ENCODE results near the gene RAP1GAP.

RAP1GAP gene

GRCh38 chr1:21661886-21662285 is 7.3 kb downstream of the RAP1GAP start:
- no peak for DNase-seq

DNA sequence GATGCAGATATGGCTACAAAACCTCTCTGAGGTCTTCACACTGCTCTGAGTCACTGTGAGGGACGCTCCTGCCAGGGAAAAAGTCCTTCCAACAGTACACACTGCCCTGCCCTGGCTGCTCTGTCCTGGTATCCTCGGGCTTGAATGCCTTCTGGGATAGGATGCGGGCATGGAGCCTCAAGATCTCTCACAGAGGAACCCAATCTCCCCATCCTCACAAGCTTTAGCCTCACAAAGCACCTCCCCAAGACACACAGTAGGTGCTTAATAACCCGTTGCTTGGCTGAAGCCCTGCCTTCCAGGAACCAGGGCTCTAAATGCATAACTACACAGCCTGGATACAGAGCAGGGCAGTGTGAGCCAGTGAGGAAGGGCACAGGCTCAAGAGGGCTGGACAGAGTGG is 9.2 kb downstream of the RAP1GAP start:
- no peak for DNase-seq

DNA sequence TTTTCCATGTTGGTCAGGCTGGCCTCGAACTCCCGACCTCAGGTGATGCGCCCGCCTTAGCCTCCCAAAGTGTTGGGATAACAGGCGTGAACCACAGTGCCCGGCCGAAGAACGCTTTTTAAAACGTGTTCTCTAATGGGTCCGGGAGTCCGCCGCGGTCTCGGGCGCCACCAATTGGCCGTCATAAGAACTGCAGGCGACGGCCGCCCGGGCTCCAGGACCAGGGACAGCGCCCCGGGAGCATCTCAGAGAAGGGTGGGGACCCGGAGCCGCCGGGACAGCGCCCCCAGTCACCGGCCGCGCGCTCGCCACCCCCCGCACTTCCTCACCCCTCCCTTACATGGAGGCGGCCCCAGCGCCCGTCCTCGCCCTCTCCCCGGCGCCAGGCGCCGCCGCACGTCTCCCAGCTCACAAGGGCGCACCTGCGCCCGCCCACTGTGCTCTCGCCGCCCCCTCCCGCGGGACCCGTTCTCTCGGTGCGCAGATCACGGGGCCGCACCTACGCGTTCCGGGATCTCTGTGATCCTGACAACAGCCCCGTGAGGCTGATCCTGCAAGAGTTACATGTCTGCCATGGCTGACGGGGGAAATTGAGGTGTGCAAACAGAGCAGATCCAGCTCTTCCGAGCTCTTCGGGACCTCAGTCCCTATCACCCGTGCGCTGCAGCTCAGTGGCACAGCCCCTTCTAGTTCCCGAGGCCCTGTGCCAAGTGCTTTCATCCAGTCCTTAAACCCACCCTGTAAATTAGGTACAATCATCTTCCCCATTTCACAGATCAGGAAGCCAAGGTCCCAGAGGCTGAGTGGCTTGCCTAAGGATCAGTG is 9.8 kb downstream of the RAP1GAP start:
- DNase-seq, result no peak

DNA sequence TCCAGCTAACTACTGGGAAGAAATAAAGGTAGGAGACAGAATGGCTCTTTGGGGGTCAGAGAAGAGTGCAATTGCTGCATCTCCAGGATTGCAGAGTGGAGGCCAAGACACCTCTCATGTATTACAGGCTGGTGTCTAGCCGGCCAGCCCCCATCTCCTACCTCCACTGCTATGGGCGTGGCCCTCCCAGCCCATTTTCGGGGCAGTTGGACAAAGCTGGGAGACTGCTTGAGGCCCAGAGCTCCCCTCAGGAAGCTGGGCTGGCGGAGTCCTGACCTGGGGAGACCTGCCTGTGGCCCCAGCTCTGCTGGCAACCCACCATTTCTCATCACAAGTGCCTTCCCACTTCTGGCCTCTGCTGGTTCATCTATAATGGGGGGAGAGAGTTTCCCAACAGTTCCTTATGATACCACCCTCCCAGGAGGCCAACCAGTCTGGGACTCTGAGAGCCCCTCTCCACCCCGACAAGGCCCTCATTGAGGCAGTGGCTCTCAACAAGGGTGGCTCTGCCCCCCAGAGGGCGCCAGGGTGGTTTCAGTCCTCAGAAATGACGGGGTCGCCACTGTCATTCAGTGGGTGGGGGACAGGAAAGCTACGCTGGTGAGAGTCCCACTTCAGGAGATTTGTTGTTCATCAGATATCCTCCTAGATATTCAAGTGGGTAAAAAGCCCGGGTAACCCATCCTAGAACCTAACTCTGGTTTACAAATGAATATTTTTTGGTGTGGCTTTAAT is 11.5 kb downstream of the RAP1GAP start:
- DNase-seq, result no peak

- DNase-seq, result no peak
Observed at GRCh38 chr1:21655748-21656147, 13.4 kb downstream of the RAP1GAP start.

- no peak for DNase-seq
Observed at GRCh38 chr1:21655259-21655658, 13.9 kb downstream of the RAP1GAP start.

GRCh38 chr1:21654209-21654608 is 14.9 kb downstream of the RAP1GAP start:
- DNase-seq, result no peak

DNA sequence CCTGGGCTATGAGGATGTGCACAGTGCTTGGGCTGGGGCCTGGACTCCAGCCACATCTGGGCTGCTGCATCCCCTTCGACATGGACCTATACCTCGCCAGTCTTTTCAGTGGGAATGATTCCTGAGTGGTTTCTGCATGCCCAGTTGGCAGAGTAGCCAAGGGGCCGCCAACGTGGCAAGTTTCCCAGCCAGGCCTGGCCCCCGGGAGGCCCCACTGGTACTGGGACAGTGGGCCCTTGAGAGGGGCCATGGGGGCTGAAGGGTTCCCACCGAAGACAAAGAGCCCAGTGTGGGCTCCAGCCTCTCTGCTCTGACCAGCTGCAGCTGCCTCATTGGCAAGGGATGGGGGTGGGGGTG is 15.4 kb downstream of the RAP1GAP start:
- DNase-seq, result no peak

- no peak for DNase-seq
Observed at GRCh38 chr1:21652937-21653743, 16.0 kb downstream of the RAP1GAP start.

DNA sequence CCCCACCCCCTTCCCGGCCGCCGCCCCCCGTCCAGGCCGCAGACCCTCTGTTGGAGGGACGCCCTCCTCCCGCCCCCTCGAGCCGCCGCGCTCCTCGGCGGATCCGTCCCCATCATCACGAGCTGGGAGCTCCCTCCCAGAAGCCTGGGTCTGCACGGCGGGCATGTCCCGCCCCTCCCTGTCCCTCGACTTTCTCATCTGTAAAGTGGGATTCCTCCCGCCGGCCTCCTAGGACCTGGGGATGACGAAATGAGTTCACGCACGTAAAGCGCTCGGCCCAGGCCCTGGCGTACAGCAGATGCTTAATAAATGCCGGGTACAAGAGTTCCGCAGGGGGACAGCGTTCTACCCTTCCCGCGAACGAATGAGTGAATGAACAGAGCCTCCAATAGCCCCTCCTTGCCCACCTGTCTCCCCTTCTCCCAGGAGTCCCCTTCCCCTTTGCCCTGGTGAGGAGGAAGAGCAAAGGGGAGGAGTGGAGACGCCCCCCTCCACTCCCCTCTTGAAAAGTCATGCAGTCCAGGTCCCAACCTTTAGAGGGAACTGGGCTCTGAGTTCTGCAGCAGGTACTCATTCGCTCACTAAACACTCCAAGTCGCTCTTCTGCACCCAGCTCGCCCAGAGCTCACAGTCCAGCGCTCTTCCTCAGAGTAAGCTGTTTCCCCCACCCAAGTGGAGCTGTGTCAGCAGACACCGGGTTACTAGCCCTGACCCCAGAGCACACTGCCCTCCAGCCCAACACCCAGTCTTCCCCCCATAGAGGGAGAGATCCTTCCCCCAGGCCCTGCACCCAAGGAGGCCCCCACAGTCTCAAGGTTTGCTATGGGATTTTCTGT is 16.8 kb downstream of the RAP1GAP start:
- no peak for DNase-seq

GRCh38 chr1:21651214-21652042 is 17.7 kb downstream of the RAP1GAP start:
- DNase-seq, result no peak

GRCh38 chr1:21650400-21650799 is 18.8 kb downstream of the RAP1GAP start:
- DNase-seq, result no peak

- DNase-seq, result no peak
Observed at GRCh38 chr1:21649315-21649714, 19.8 kb downstream of the RAP1GAP start.

DNA sequence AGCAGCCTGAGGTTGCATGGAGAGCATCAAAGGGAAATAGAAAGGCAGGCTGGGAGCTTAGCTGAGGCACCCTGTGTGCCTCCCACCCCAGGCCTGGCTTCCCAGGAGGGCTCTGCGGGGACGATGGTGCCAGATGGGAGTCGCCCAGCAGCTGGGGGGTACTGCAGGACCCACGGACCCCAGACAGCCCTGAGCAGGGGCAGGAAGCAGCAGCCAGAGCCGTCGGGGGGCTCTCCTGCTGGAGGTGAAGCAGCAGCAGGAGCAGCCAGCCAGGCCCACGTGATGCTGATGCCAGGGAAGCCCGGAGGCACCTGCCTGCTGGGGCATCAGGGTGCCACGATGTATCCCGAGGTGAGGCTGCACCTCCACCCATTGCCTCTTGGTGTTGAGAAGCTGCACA is 20.4 kb downstream of the RAP1GAP start:
- no peak for DNase-seq

GRCh38 chr1:21648352-21648730 is 20.8 kb downstream of the RAP1GAP start:
- no peak for DNase-seq

DNA sequence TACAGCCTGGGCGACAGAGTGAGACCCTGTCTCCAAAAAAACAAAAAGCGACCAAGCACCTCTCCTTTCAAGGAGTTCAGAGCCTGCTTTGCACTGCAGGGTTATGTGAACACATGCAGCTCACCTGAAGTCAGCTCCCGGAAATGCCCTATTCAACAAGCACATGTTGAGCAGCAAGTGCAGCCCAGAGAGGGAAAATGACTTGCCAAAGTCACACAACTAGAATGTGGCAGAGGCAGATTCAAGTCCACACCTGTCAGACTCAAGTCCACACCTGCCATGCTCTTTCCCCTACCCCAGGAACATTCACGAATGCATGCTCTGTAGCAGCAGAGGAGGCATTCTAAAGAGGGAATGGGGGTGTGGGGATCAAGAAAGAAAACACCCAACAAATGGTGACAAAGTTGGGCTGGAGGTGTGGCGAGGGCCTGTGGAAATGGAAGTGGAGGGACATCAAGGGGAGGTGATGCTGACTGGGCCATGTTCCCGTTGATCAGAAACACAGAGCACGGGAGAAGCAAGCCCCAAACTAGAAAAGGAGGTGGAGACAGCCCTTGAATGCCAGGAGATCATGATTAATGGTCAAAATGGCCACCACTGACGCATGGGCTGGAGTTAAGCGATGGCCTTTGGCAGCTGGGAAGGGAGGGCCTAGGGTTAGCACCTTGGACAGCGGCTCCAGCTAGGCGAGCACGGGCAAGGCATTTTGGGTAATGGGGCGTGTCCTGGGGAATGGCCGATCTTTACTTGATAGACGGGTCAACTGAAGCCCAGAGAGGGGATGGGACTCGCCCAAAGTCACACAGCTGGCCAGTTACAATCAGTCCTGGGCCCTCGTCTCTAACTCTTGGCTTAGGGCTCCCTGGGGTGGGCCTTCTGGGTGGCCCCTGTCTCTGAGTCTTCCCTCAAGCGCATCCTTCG is 21.5 kb downstream of the RAP1GAP start:
- no peak for DNase-seq

- no peak for DNase-seq
Observed at GRCh38 chr1:21645550-21645949, 23.6 kb downstream of the RAP1GAP start.

DNA sequence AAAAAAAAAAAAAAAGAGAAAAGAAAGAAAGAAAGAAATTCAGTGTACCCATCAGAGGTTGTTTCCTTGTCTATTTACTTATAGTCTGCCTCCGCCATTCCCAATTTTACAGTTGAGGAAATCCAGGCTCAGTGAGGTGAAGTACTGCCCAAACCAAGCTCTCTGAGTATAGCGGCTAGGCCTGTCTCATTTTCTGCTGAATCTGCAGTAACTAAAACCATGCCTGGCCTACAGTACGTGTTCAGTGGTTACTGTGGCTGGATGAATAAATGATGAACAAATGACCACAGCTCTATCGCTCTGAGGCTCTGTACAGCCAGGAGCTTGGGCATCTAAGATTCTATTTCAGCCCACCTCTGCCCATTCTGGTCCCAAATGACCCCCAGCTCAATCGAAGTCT is 24.3 kb downstream of the RAP1GAP start:
- no peak for DNase-seq

DNA sequence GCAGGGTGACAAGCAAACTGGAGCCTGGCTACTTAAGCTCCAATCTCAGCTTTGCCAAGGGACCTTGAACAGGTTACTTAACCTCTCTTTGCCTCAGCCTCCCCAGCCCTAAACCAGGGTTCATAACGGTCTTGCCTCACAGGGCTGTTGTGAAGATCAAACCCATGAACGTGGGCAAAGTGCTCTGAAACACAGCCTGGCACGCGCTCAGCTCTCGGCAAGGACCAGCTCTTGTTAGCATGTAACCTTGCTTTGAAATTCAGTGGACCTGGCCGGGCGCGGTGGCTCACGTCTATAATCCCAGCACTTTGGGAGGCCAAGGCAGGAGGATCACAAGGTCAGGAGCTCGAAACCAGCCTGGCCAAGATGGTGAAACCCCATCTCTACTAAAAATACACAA is 24.8 kb downstream of the RAP1GAP start:
- DNase-seq, result no peak

DNA sequence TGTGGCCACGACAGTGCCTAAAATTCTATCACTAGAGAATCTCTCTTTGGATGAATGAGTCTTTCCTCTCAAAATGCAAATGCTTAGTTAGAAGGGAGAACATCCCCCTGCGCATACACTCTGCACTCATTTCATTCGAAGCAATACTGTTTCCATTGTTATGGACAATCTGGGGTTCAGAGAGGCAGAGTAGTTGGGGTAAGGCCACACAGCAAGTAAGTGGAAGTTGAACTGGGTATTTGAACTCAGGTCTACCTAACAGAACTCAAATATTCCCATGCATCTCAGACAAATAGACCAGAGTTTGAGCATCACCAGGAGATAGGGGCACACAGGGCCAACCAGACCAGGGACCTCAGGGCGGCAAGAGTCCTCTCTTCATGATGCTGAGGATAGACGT is 25.5 kb downstream of the RAP1GAP start:
- no peak for DNase-seq
